NCI-H1105 treated with DMSO at 0.1 percent for 48 hours (cell line): Measurements from ENCODE around the gene MACROD2.

ENCODE experiments used
- DNase-seq: peaks from one replicate; lab custom pipeline; 2025; lab: John Stamatoyannopoulos, UW

MACROD2 gene

DNA sequence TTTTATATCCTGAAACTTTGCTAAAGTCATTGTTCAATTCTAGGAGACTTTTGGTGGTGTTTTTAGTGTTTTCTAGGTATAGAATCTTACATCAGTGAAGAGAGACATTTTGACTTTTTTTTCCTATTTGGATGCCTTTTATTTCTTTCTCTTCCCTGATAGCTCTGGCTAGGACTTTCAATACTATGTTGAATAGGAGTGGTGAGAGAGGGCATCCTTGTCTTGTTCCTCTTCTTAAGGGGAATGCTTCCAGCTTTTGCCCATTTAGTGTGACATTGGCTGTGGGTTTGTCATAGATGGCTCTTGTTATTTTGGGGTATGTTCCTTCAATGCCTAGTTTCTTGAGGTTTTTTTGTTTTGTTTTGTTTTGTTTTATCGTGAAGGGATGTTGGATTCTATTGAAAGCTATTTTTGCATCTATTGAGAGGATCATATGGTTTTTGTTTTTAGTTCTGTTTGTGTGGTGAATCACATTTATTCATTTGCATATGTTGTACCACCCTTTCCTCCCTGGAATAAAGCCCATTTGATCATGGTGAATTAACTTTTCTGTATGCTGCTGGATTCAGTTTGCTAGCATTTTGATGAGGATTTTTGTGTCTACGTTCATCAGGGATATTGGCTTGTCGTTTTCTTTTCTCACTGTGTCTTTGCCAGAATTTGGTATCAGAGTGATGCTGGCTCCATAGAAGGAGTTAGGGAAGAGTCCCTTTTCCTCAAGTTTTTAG, 882.1 kb downstream of the MACROD2 start:
- no peak for DNase-seq

DNA sequence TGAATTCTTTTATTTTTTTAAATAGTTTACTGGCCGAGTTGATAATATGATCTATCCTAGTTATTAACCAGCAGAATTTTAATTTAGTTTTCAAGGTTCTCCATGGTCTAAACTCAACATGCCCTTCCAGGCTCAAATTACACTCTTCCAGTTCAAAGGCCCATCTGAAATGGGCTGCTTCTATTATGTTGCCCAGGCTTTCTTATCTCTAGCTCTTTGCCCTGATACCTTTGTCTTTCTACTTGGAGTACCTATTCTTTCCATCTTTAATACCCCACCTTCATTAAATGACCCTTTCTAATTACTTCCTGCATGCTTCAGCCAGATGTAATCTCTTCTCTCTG, 883.3 kb downstream of the MACROD2 start:
- DNase-seq = peak; percentile 19

DNA sequence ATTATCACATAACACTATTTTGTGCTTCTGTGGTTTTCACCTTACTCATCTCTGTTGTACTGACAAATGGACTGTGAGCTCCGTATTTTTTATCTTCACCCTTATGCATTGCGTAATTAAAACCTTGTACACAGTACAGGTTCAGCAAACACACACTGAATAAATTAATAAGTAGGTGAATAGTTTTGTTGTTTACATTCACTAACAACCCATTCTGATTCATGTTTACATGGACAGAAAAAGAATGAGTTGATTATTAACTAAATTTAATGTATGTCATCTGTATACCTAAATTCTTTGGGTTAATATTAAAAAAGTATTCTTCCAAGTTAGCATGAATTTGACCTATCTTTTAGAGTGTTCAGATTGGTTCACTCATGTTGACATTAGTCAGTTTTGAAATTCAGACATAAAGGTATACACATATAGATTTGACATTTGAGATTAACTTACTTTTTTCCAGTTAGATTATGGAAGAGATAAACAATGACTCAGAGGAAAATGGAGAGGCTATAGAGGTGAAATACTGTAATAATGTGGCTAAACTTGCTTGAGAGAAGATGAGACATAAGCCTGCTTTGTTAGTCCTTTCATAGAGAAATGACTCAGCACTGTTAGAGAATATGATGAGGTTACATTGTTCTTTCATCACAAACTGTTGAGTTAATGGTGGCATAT, 883.8 kb downstream of the MACROD2 start:
- no peak for DNase-seq

DNA sequence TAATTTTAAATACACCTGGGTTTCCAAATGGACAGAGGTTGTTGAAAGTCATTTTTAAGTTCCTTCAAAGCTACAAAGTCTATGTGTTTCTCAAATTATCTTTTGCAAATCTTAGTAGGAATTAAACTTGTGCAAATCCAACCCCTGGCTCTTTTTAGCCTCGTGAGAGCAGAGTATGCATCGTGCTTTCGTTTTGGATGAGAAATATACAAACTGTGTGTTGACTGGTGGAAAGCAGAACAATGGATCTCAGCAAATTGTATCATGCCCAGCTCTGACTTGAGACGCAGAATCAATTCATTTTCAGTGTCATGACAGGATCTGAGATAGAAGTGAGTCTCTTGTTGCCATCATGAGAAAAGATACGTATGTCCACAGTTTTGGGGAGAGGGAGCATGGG, 884.5 kb downstream of the MACROD2 start:
- DNase-seq = no peak

DNA sequence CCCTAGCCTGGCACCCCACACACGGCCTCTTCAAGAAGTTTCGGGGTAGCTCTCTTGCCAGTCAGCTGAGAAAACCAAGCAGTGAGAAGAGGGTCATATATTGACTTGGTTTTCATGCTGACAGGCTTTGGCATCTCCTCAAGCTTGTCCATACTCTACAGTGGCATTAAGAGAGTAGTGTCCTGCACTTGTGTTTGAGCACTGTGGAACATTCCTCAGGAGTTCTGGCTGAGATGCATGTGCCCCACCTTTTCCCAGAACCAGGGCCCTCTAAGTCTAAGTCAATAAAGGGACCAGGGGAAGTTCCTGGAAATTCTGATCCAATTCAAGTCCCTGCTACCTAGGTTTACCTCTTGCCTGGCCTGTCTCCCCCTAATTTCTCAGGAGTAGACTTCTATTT, 886.2 kb downstream of the MACROD2 start:
- DNase-seq = no peak

DNA sequence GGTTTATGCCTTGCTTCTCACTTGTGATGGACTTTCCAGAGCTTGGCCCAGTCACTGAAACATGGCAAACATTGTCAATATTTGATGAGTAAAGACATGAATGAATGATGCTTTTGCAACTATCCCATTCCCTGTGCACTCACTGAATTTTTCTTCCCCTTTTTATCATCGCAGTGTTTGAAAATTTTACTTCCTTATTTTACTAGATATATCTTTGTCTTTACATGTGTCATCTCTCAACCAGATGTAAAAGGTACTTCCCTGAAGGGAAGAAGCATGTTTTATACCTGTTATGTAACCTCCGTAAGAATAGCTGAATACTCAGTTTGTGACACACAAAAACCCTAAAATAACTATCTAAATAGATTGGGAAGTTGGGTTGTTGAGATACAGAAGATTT, 886.8 kb downstream of the MACROD2 start:
- no peak for DNase-seq

DNA sequence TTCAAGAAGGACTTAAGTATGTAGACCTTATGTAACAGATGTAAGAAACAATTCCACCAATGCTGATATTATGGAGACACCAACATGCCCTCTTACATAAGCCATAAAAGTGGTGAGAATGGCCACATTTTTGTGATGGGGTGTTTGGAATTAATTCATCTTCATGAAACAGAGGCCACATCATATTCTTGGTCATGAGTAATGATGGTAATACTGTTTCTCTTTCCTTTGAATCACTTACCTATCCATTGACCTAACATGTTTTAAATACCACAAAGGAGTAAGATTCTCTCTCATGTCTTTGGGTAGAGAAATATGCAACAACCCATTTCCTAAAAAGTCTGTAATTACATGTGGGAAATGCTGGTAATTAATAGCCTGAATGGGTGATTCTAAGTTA, 887.5 kb downstream of the MACROD2 start:
- DNase-seq = no peak

DNA sequence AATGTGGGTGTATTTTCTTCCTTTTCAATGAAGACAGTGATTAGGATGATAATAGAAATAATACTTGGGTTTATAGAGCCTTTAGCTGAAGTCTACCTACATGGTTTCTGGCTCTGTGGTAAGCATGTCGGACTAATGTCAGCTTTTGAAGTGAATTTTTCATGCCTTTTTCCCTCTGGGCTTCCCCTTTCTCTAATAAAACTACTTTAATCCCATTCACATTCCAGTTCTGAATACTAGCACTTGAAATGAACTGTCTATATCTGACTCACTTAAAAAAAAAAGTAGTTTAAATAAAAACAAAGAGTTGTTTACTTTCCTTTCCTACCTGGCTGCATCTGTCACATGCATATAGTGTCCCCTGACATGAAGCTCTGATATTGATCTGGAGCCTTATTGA, 888.0 kb downstream of the MACROD2 start:
- DNase-seq = no peak

DNA sequence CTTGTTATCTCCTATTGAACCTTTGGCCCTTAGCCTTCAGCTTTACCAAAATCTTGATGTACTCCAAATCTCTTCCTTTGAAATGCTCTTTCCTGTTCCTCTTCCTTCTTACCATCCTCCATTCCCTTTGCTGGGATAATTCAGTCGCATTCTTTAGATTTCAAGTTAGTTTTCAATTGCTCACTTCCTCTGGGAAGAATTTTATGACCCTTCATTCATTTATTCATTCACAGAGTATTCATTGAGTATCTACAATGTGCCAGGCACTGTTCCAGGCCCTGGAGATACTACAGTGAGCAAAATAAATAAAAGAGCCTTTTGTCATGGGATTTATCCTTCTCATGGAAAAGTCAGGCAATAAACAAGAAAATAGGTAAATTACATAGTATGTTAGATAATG, 890.3 kb downstream of the MACROD2 start:
- DNase-seq = no peak

DNA sequence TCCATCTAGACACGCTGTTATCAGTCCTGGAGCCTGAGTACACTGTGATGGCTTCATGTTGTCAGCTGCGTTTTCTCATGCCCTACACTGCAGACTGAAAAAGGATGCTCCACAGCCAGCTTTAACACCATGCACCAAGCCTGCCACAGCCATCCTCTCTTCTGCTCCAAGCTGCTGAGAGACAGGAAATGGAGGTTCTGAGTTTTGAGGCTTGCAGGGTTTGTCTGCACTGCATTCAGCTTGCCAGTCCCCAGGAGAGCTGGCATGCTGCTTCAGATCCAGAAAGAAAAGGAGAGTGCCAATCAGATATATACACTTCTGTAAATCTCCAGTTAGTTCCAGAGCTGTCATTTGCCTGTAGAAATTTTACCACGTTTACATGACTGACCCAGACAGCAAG, 892.8 kb downstream of the MACROD2 start:
- no peak for DNase-seq

DNA sequence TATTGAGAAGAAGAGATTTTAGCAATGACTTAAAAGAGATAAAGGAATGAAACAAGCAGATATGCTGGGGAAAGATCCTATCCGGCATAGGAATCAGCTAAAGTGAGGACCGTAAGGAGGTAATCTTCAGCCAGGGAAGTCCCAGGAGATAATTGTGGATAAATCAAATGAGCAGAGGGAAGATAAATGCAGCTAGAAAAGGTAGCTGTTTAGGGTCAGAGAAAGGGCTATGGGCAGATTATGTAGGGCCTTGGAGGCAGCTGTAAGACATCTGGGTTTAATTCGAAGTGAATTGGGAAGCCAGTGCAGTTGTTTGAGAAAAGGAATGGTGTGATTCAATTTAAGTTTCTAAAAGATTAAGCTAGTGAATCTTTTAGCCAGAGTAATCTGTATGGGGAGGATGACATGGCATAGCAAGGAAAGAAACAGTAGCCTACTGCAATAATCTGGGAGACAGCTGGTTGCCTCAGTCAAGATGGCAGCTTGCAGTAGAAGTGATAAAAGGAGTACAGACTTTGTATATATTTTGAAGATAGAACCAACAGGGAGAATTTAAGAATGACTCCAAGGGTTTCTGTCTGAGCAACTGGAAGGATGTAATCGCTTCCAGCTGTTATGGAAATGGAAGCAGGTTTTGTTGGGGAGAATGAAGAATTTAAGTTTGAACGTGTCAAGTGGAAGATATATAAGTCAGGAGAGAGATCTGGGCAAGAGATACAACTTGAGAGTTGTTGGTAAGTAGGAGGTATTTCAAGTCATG, 894.4 kb downstream of the MACROD2 start:
- no peak for DNase-seq

DNA sequence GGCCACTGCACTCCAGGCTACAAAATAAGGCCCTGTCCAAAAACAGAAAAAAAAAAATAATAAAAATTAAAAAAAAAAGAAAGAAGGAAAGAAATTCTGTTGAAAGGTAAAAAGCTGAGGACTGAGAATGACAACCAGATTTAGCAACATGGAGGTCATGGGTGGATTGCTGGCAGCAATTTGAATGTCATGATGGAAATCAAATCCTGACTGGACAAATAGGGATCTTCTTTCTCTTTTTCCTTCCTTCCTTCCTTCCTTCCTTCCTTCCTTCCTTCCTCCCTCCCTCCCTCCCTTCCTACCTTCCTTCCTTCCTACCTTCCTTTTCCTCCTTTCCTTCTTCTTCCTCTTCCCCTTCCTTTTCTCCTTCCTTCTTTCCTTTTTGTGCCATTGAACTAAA, 895.4 kb downstream of the MACROD2 start:
- DNase-seq = no peak

DNA sequence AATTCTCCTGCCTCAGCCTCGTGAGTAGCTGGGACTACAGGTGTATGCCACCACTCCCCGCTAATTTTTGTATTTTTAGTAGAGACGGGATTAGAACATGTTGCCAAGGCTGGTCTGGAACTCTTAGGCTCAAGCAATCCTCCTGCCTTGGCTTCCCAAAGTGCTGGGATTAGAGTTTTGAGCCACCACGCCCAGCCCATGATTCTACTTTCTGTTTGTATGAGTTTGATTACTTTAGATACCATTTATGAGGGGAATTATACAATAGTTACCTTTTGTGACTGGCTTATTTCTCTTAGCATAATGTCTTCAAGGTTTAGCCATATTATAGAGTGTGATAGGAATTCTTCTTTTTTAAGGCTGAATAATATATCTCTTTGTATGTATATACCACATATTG, 897.5 kb downstream of the MACROD2 start:
- DNase-seq = no peak

DNA sequence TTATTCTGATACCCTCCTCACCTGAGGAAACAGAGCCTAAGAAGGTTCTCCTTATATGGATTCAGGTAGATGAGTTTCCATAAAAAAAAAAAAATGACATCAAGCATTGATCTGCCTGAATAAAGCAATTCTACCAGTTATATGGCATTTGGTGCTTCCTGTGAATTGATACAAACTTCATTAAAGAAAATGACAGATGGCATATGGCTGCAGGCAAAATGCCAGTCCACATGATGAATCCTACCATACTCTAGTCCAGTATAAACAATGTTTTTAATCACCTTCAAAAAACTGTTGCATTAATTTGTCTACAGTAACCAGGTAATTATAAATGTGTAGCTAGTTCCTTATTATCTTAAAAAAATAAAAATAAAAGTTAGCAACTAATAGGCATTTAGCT, 901.3 kb downstream of the MACROD2 start:
- DNase-seq = peak; percentile 31

DNA sequence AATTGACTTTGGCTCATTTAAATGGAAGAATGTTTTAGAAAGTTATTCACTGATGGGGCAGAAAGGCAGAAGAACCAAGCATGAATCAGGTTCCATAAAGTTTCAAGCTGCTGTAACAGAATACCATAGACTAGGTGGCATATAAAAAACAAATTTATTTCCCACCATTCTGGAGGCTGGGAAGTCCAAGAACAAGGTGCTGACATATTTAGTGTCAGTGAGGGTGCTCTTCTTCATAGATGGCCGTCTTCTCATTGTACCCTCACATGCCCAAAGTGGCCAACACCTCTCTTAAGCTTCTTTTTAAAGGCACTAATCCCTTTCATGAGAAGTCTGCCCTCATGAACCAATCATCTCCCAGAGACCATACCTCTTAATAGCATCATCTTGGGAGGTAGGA, 902.3 kb downstream of the MACROD2 start:
- no peak for DNase-seq

DNA sequence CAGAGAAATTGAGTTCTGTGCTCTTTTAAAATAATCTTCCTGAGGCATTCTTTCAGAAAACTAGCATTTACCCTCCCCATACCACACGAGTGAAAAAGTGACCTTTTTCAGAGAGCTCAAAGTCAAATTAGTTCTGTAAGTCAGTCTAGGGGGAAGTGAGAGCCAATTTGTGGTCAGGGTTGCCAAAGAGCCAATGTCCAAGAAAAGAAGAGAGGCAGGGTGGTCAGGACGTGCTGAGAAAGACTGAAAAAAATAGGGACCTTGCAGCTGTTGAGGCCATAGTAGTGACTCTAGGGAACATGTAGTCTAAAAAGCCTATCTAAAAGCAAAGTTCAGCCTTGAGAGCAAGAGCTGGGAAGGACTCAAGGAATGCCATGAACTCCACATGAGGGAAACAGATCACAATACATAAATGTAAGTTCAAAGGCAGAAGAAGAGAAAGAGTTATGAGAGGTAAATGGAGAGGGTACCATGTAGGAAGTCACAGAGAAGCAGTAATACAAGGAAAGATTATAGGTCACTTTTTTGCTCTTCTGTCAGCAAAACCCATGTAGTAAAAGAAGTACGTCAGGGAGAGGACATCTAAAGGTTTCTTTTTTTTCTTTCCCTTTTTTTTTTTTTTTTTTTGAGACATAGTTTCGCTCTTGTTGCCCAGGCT, 907.2 kb downstream of the MACROD2 start:
- DNase-seq = no peak

DNA sequence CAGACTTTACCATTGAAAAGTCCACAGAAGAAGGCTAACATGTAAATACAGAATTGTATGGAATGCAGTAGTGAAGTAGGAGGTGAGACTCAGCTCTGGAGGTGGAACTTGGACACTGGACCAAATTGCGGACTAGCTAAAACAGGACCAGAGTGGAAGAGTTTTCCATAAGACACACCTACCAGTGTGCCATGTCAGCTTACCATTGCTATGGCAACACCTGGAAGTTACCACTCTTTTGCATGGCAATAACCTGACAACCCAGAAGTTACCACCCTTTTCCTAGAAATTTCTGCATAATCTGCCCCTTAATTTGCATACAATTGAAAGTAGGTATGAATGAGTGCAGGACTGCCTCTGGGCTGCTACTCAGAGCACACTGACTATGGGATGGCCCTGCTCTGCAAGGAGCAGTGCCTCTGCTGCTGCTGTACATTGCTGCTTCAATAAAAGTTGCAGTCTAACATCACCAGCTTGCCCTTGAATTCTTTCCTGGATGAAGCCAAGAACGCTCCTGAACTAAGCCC, 911.7 kb downstream of the MACROD2 start:
- no peak for DNase-seq

DNA sequence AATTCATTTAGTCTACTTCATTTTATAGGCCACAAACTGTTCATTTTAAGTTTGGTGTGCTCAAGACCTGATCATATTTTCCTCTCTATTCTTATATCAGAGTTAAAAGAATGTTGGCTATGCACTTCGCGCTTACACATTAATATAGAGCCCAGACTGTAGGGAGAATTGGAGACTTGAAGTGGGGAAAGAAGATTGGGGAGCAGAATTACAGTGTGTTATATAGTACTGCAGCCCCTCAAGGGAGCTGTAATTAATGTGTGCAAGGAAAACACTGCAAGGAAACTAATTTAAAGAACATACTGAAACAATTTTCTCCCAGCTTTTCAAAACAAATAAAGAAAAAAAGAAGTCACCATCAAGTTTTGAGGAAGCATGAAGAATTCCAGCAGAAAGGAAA, 914.8 kb downstream of the MACROD2 start:
- DNase-seq = no peak

DNA sequence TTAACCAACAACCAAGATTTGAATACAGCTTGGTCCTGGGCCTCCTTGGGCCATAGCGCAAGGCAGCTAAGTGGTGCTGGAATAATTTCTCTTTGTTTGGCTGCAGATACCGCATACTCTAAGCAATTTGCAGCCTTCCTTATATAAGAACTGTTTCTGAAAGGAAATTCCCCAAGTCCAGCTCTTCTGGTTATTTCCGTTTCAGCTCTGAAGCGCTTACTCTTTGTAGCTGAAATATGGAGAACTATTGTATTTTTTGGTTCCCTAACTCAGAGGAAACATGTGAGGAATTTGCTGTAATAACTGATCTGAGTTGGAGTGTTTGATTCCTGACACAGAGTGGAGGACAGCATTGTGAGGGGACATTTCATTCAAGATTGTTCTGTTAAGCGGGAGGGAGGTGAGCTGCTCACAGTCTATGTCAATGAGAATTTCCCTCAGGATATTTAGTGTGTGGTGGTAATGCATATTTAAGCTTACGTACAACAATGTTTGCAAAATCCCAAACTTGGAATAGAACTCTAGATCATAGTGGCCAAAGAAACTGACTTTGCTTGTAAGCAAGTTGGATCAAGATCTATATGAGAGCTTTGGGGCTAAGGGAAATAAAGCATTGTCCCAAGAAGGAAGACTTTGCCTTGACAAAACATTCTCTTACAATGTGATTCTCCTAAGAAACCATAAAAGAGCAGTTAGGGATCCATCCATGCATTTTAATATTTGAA, 918.7 kb downstream of the MACROD2 start:
- no peak for DNase-seq

DNA sequence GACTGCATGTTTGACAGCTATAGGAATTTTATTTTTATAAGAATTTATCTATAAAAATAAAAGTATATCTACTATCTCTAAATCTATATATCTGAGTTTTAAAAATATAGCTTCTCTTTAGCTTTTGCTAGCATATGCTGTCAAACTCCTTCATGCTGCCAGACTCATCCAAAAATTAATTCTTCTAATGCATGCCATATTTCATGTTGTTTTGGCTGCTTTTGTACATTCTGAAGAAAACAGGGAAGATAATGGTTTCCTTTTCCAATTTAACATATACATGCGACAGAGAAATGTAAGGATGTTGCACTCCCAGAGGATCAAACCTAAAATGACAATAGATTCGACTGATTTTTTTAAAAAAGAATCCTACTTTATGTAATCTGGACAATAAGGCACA, 919.3 kb downstream of the MACROD2 start:
- no peak for DNase-seq

DNA sequence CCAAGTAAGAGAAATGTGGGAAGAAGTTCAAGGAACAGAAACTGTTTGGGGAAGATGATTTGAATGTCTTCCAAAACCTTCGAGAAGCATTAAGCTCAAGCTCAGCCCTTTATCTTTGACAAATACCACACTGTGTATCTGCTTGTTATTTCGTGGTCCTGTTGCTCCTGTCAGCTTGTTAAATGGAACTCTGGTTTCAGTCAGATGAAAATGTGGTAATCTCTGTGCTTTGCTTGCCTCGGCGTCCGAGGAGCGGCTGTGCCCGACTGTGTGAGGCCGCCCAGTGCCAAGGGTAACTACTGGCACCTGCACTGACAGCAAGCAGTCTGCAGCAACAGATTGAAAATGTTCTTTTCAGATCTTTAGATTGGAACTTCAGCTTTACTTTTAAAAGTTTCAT, 920.0 kb downstream of the MACROD2 start:
- no peak for DNase-seq

DNA sequence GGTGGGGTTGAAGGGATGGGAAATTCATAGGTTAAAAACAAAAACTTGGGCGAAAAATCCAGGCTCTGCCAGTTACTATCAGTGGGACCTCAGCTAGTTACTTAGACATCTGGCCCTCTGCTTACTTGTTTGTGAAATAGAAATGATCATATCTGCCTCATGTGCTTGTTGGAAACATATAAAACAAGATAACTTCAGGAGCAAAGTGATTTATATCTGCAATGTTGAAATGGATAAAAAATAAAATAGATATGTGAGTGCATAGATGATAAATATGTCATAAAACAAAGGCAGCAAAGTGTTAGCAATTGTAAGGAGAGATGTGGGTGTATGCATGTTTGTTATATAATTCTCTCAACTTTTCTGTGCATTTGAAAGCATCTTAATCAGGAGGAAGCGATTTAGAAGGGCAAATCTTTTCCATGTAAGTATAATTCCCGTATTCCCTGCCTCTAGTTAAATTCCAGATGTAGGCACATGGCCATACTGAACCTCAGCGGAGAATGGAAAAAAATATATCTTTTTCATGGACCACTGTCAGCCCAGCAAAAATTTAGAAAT, 921.1 kb downstream of the MACROD2 start:
- no peak for DNase-seq
